GM12873 (cell line): ENCODE results near the gene TTYH3.

Experiments
- CTCF ChIP-seq: IDR thresholded peaks from 2 replicates; pipeline ENCODE4 v1.5.1; 2012; ENCODE audit warnings: low read depth, mild to moderate bottlenecking, moderate library complexity, low read length, control low read depth; ENCODE audit not compliant: insufficient read depth; ENCODE audit errors: missing control alignments

Gene TTYH3

GRCh38 chr7:2705371-2706096 is 73.7 kb downstream of the TTYH3 start:
- no peak for TF ChIP-seq CTCF

DNA sequence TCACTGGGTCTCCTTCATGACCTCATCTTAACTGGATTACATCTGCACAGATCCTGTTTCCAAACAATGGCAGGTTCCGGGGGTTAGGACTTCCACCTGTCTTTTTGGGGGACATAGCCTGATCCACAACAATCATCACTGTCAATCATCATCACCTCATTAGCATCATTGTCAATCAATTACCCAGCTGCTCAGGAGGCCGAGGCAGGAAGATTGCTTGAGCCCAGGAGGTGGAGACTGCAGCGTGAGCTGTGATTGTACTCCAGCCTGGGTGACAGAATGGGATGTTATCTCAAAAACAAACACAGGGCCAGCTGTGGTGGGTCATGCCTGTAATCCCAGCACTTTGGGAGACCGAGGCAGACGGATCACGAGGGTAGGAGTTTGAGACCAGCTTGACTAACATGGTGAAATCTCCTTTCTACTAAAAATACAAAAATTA is 74.9 kb downstream of the TTYH3 start:
- no peak for TF ChIP-seq CTCF

GRCh38 chr7:2707481-2707880 is 75.7 kb downstream of the TTYH3 start:
- TF ChIP-seq CTCF: no peak

- TF ChIP-seq CTCF: no peak
These were observed 76.3 kb downstream of the TTYH3 start for GRCh38 chr7:2708041-2708440.

- no peak for TF ChIP-seq CTCF
These were observed 76.9 kb downstream of the TTYH3 start for GRCh38 chr7:2708547-2709310.

DNA sequence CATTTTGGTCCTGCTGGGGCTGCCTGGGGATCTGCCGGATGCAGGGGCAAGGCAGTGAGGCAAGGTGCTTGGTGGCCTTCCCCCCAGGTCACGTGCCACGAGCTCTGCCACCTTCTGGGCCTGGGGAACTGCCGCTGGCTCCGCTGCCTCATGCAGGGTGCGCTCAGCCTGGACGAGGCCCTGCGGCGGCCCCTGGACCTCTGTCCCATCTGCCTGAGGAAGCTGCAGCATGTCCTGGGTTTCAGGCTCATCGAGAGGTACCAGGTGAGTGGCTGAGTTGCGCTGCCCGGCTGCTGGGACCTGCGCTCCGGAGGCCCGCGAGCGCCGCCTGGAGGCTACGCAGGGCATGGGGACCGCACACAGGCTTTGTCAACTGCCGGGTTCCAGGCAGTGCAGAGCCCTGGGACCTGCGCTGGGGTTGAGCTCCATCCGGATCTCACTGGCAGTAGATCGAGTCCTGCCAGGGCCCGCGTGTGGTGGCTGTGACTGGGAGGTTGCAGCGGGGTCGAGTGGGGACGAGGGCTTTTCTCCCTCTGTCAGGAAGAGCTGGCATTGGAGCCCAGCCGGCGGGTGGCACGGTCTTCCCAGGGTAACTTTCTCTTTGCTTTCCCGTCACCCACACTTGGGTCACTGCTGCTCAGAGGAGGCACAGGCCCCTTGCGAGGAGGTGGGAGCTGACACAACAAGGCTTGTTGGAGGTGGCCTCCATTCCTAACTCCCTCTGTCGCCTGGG is 77.9 kb downstream of the TTYH3 start:
- peak; percentile 100 for TF ChIP-seq CTCF

DNA sequence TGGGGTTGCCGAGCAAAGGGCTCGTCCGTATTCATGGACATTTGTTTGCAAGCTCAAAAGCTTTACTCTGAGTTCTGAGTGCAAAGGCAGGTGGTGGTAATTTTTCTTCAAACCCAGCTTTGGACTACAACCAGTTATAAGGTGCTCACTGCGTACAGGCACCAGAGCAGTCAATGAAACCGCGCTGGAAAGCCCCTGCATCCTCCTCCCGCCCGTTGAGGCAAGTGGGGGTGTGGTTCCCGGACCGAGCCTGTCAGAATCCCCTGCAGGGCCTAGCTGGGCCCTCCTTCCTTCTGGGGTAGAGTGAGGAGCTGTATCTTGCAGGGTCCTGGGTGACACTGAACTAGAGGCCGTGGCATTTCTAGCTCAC is 78.5 kb downstream of the TTYH3 start:
- TF ChIP-seq CTCF: no peak
